ENCODE measurements around the gene ITGAL.

DNA sequence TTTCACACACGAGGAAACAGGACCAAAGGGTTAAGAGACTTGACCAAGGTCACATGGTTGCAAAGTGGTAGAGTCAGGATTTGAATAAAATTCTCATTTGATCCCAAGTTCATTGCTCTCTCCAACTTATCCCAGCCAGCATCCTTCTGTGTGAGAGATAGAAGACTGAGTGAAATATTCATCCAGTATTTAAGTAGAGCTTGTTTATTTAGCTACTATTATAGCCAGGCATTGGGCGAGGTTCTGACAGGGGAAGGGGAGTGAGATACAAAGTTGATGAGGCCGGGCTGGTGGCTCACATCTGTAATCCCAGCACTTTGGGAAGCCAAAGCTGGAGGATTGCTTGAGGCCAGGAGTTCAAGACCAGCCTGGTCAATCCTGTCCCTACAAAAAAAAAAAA lies 4.4 kb downstream of the ITGAL start:
- TF ChIP-seq NFIC (IDR thresholded peaks at IDR 0.05): no peak
- no peak for TF ChIP-seq RAD21 (IDR thresholded peaks at IDR 0.05; ENCODE audit: low read depth)
- TF ChIP-seq EP300 (IDR thresholded peaks at IDR 0.05; ENCODE audit: borderline replicate concordance): no peak
- no peak for TF ChIP-seq FOXM1 (IDR thresholded peaks at IDR 0.05; ENCODE audit: borderline replicate concordance, low read depth)
- TF ChIP-seq CREB1 (IDR thresholded peaks at IDR 0.05; ENCODE audit: low read depth): no peak
- no peak for TF ChIP-seq USF1 (IDR thresholded peaks at IDR 0.05)
- no peak for TF ChIP-seq EGR1 (IDR thresholded peaks at IDR 0.05)
